ENCODE results near the gene ZNF25. TPM values are rescaled to one million over a fixed set of nuclear protein-coding genes. Genes with fewer than 3 reads are reported as not detected.
"Not testable (repeated sequence)": the region's sequence is repeated elsewhere in the genome, so short reads cannot be mapped to it uniquely, and the experiment has no call there.

The ZNF25 gene
- total and polyA plus RNA-seq, 2 of the 4 experiments (the other 2 are of a cell fraction) = 5.1 to 9.5 TPM

- intact Hi-C loops (cut with micrococcal nuclease); H3K27me3 ChIP-seq (ENCODE audit: control insufficient read depth, insufficient read depth, low read length): not testable (repeated sequence)
- no CpG with 5 or more reads among the region's 1 CpG for WGBS, 2 experiments (ENCODE audit: extremely low coverage in 2 of 2, insufficient read length in 1 of 2)
These were observed 24.0 kb upstream of the ZNF25 start for GRCh38 chr10:38000474-38000873.

GRCh38 chr10:37998920-37999319 lies 22.5 kb upstream of the ZNF25 start:
- H3K9ac ChIP-seq (ENCODE audit: low read depth, low read length); H4K20me1 ChIP-seq (ENCODE audit: insufficient read depth, low read length); H3K23ac ChIP-seq (ENCODE audit: low read depth, low read length); H4K91ac ChIP-seq (ENCODE audit: insufficient read depth, low read depth, low read length); dilution Hi-C loops (cut with HindIII; ENCODE audit: low sequenced_read_pairs, unreplicated experiment); H3K4me2 ChIP-seq (ENCODE audit: low read depth, low read length); H4K8ac ChIP-seq (ENCODE audit: low read depth in 2 of 2, low read length in 2 of 2); H3K79me1 ChIP-seq (ENCODE audit: low read depth in 1 of 2, low read length in 2 of 2); ATAC-seq (ENCODE audit: low read depth); CTCF ChIA-PET; H2BK20ac ChIP-seq (ENCODE audit: low read depth, low read length); DNase-seq; H3K27ac ChIP-seq (ENCODE audit: insufficient read depth, low read length); H3K27me3 ChIP-seq (ENCODE audit: control insufficient read depth, insufficient read depth, low read length); H3K18ac ChIP-seq (ENCODE audit: low read depth, low read length); H3K4ac ChIP-seq (ENCODE audit: low read depth, low read length); H4K5ac ChIP-seq (ENCODE audit: low read depth, low read length); H2AK9ac ChIP-seq (replicated peaks; ENCODE audit: low read depth, low read length, poor library complexity); H3K4me3 ChIP-seq (ENCODE audit: insufficient read depth, low read depth, low read length); H3K56ac ChIP-seq (ENCODE audit: extremely low read depth, insufficient read depth, low read length); H2BK15ac ChIP-seq (ENCODE audit: low read depth, low read length); POLR2A ChIA-PET (ENCODE audit: unreplicated experiment); H2BK120ac ChIP-seq (ENCODE audit: low read depth, low read length); intact Hi-C loops (cut with micrococcal nuclease); H3K4me1 ChIP-seq (ENCODE audit: control insufficient read depth, insufficient read depth, low read length); H2AFZ ChIP-seq (replicated peaks; ENCODE audit: low read length, poor library complexity); H2AK5ac ChIP-seq (ENCODE audit: low read depth, low read length); H3K14ac ChIP-seq (replicated peaks; ENCODE audit: low read depth, low read length); H2BK5ac ChIP-seq (ENCODE audit: low read depth, low read length, poor library complexity, severe bottlenecking); H3K9me1 ChIP-seq (ENCODE audit: insufficient read depth, low read length); BruUV-seq (replicated peaks); H3K9me3 ChIP-seq (ENCODE audit: control insufficient read depth, insufficient read depth, low read length); H3K36me3 ChIP-seq (ENCODE audit: control insufficient read depth, insufficient read depth, low read length): not testable (repeated sequence)
- no CpG with 5 or more reads among the region's 3 CpGs for WGBS, 2 experiments (ENCODE audit: extremely low coverage in 2 of 2, insufficient read length in 1 of 2)
- in situ Hi-C loops (cut with MboI; ENCODE audit: low sequenced_read_pairs) = loop anchor here (25.0 kb wide), 1 partner anchor 363 kb away; no protein-coding TSS in a partner anchor

More at GRCh38 chr10:38000474-38000873, 24.0 kb upstream of the ZNF25 start:
- CTCF ChIA-PET; H4K5ac ChIP-seq (ENCODE audit: low read depth, low read length); H3K4me2 ChIP-seq (ENCODE audit: low read depth, low read length); POLR2A ChIA-PET (ENCODE audit: unreplicated experiment); H3K9me1 ChIP-seq (ENCODE audit: insufficient read depth, low read length); in situ Hi-C loops (cut with MboI; ENCODE audit: low sequenced_read_pairs); H3K4me1 ChIP-seq (ENCODE audit: control insufficient read depth, insufficient read depth, low read length); H3K4me3 ChIP-seq (ENCODE audit: insufficient read depth, low read depth, low read length); H4K91ac ChIP-seq (ENCODE audit: insufficient read depth, low read depth, low read length); H4K8ac ChIP-seq (ENCODE audit: low read depth in 2 of 2, low read length in 2 of 2); H3K14ac ChIP-seq (replicated peaks; ENCODE audit: low read depth, low read length); H2AK5ac ChIP-seq (ENCODE audit: low read depth, low read length); H2BK20ac ChIP-seq (ENCODE audit: low read depth, low read length); dilution Hi-C loops (cut with HindIII; ENCODE audit: low sequenced_read_pairs, unreplicated experiment); BruUV-seq (replicated peaks); H3K56ac ChIP-seq (ENCODE audit: extremely low read depth, insufficient read depth, low read length); H4K20me1 ChIP-seq (ENCODE audit: insufficient read depth, low read length); H3K18ac ChIP-seq (ENCODE audit: low read depth, low read length); ATAC-seq (ENCODE audit: low read depth); H2AK9ac ChIP-seq (replicated peaks; ENCODE audit: low read depth, low read length, poor library complexity); H2BK120ac ChIP-seq (ENCODE audit: low read depth, low read length); H3K79me1 ChIP-seq (ENCODE audit: low read depth in 1 of 2, low read length in 2 of 2); DNase-seq; H3K23ac ChIP-seq (ENCODE audit: low read depth, low read length); H3K4ac ChIP-seq (ENCODE audit: low read depth, low read length); H2BK5ac ChIP-seq (ENCODE audit: low read depth, low read length, poor library complexity, severe bottlenecking); H3K36me3 ChIP-seq (ENCODE audit: control insufficient read depth, insufficient read depth, low read length); H2AFZ ChIP-seq (replicated peaks; ENCODE audit: low read length, poor library complexity); H3K27ac ChIP-seq (ENCODE audit: insufficient read depth, low read length); H3K9me3 ChIP-seq (ENCODE audit: control insufficient read depth, insufficient read depth, low read length); H2BK15ac ChIP-seq (ENCODE audit: low read depth, low read length); H3K9ac ChIP-seq (ENCODE audit: low read depth, low read length): not testable (repeated sequence)
